ENCODE measurements around the gene ASTL. TPM values are rescaled to one million over a fixed set of nuclear protein-coding genes. Genes with fewer than 3 reads are reported as not detected.
"Not testable (repeated sequence)": the region's sequence is repeated elsewhere in the genome, so short reads cannot be mapped to it uniquely, and the experiment has no call there.

Gene ASTL
- not detected for polyA plus RNA-seq (ENCODE audit: insufficient read length)

DNA sequence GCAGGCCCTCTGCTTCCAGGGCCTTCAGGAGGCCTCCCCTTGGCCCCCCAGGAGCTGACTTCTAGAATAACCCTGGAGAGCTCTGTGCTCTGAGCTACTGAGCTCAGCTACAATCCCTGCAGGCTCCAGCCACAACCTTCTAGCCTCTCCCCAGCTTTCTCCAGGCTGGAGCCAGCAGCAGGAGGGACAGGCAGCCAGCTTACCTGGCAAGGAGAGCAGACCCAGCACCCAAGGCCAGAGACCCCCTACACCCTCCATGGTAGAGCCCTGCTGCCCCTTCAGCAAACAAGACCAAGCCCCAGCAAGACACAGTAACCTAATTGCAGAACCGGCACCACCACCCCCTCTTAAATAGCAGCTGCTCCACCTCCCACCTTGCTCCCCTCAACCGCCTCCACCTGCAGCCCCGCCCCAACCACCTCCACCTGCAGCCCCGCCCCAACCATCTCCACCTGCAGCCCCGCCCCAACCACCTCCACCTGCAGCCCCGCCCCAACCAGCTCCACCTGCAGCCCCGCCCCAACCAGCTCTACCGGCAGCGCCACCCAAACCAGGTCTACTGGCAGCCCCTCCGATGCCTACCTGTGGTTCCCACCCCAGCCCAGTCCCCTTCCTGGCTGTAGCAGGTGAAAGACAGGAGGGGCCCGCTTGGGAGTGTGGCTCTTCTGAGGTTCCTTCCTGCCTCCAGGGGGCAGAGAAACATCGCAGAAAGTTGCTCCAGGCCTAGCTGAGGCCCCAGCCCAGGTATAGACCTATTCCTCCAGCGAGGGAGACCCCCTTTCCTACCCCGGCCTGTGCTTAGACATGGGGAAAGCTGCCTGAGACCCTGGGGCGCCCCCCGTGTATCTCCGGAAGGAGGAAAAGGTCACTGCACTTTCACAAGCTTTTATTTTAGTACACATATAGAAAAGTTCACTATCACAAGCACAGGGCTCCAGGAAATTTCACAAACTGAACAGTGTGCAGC is at the start of gene ASTL:
Gene ASTL, minus strand, starts transcription at position 324 of the 967 bp plus-strand sequence. Its CDS starts 66 bp downstream, at position 258.
- no peak for DNase-seq

DNA sequence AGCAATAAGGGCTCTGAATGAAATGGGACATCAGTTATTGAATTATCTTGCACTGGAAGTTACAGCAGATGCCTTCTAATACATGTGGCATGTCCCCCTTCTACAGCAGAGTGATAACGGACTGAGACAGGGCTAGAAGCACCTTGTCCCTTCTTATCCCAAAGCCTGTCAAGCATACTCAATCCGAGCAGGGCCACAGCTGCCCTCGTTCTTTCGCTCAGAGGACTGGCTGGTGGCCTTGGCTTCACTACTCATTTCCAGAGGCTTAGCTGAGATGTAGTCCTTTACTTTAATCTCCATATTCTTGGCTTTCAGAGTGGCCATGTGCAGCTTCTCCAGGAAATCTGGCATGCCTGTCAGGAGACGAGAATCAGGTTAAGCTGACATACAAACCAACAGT is 48.3 kb upstream of the ASTL start:
- DNase-seq, result no peak

DNA sequence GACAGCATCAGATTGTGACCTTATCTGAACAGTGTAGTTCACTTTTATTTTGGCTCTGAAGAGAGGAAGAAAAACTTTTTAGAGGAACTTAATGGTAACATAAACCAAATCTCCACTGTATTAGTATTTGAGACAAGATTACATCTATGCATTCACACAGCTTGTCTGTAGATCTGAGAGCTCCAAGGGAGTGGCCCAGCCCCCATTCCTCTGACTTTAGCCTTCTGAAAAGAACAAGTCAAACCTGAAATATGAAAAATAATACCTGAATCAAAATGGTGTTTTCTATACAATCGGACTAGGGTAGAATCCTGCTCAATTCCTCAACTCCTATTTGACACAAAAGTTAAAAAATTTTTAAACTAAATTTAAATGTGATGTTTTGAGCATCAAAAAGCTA is 47.2 kb upstream of the ASTL start:
- DNase-seq, result no peak

DNA sequence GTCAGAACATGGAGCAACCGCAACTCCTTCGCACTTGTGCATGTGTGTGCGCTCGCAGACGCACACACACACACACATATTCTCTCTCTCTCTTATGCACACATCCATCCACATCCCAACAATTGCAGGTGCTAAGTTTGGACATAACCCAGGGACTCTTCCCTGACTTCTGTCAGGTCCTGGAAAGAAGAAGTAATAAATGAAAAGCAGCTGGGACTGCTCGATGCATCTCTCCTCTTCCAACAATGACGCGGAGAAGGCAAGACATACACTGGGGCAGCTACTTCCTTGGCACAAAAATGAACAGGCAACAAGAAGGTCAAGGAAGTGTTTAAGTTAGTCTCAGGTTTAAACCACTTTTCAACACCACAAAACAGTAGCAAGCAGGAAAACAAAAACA is 46.7 kb upstream of the ASTL start:
- no peak for DNase-seq

DNA sequence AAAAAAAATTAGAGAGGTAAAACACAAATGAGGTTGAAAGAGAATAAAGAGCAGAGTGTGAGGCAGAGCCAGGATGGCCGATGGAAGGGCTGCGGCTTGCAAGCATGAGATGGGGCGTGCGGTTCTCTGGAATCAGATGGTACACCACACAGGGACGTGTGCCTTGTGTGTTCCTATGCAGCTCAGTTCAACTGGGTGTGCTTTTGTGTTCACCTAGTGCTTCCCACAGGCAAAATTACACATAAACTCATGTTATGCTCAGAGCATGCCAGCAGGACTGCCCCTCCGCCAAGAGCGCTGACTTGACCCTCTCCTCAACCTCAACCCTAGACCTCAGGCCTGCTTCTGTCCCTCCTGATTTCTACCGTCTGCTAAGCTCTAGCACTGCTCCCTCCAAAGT is 45.9 kb upstream of the ASTL start:
- no peak for DNase-seq

DNA sequence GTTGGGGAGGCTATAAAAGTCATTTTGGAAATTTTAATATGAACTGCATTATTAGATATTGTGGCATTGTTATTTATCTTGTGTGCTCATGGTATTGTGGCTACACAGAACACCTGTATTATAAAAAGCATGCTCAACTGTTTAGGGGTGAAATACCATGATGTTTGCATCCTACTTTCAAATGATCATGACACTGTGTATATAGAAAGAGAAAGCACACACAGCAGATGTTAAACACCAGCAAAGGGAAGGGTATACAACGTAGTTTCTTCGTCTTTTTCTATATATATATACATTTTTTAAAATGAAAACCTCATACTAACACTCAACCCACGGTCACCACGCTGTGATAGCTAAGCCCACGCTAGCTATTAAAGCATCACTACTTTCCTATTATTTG is 43.2 kb upstream of the ASTL start:
- DNase-seq, result no peak

DNA sequence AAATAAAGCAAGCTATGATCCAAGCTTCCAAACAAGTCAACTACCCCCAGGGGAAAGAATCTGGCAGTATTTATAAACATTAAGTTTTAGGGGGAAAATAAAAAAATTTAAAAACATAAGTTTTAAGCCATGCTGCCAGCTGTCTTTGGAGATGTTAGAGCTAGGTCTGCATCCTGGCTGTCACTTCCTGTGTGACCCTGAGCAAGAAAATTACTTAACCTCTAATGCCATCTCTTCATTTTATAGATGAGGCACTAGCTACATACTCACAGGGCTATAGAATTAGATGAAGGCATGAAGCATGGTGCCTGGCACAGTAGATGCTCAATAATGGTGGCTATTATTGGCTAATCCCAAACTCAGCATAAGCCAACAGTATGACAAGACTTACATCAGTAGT is 42.2 kb upstream of the ASTL start:
- no peak for DNase-seq

DNA sequence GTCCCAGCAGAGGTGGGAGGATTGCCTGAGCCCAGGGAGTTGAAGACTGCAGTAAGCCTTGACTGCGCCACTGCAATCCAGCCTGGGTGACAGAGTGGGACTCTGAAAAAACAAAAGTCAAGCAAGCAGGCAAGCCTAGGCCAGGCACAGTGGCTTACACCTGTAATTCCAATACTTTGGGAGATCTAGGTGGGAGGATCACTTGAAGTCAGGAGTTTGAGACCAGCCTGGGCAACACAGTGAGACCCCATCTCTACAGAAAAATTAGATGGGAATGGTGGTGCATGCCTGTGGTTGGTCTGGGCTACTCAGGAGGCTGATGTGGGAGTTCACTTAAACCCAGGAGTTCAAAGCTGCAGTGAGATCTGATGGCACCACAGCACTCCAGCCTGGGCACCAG is 41.7 kb upstream of the ASTL start:
- no peak for DNase-seq

DNA sequence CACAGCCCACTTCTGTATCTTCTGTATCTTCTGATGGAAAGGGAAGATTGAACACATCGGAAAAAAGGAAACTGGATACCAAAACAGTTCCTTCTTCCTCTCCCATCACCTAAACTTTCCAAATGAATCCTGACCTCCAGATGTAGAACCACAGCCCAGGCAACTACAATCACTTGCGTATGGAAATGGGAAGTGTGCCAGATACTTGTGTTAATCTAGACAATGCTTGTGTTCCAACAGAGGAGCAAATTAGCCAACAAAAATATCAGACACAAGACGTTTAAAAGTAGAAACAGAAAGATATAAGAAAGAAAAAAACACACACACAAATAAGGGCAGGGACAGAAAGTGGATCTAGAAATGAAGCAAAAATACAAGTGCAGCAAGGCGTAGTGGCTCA is 38.4 kb upstream of the ASTL start:
- DNase-seq, result no peak

DNA sequence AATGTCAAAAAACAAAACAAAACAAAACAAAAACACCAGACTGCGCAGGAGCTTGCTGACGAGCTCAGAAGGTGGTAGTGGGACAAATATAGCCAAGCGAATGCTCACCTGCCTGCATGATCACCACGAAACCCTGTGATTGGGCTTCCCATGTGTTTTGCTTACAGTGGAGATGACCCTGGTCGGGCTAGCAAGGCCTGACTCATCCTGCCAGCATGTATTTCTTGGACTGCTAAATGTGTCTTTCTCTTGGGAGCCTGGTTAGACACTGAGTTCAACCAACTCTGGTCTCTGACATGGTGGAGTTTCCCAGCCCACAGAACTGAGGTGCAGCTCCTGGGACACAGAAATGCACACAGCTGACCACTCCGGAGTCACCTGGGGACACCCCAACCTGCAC is 37.6 kb upstream of the ASTL start:
- DNase-seq, result no peak

DNA sequence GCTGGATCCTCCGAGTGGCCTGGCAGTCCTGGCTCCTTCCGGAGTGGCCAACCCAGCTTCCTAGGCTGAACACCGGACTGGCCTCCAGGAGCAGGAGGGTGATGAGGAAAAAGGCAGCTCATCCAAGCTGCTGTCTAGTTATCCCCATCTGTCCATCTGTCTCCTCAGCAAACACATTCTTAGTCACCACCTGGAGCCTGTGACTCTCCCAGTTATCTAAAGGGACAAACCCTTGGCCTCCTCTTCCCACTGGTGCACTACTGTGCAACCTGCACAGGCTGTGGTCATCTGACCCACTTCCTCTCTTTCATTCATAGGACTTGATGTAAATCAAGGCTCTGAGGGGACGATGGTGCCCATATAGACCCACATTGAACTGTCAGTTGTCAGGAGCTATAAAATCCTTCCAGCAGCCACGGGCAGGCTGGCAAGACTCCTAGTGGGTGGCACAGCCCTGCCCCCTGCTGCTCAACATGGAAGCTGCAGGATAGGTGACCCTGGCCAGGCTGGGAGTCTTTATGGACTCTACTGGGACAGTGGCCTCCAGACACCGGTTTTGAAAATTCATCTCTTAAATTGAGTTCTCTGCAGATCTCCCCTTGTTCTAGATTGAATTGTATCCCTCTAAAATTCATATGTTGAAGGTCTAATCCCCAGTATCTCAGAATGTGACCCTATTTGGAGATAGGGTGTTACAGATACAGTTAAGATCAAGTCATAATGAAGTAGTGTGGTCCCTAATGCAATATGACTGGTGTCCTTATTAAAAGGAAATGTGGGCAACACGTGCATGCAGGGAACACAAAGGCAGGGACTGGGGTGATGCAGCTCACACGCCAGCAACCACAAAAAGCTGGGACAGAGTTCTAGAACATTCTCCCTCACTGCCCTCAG is 36.2 kb upstream of the ASTL start:
- peak; percentile 28 for DNase-seq

DNA sequence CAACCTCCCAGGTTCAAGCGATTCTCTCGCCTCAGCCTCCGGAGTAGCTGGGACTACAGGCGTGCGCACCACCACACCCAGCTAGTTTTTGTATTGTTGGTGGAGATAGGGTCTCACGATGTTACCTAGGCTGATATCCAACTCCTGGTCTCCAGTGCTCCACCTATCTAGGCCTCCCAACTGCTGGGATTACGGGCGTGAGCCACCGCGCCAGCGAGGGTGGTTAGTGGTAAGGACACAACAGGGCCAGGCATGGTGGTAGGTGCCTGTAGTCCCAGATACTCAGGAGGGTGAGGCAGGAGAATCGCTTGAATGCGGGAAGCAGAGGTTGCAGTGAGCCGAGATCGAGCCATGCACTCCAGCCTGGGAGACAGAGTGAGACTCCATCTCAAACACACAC is 33.5 kb upstream of the ASTL start:
- no peak for DNase-seq

DNA sequence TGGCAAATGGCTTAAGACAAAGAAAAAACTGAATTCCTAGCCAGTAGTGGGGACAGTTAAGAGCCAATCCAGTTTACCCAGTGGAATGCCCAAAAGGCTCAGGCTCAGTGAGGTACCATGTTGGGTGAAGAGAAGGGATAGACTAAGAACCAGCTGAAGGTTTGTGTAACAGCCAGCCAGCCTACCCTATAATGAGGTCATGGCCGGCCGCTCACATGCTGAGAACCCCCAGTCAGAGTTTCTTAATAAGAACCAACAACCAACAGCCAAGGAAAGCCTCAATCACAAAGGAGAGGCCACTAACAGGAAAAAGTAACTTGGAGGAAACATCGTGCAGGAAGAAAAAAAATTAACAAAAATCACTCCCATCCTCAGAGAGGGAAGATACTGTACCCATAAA is 32.3 kb upstream of the ASTL start:
- no peak for DNase-seq

DNA sequence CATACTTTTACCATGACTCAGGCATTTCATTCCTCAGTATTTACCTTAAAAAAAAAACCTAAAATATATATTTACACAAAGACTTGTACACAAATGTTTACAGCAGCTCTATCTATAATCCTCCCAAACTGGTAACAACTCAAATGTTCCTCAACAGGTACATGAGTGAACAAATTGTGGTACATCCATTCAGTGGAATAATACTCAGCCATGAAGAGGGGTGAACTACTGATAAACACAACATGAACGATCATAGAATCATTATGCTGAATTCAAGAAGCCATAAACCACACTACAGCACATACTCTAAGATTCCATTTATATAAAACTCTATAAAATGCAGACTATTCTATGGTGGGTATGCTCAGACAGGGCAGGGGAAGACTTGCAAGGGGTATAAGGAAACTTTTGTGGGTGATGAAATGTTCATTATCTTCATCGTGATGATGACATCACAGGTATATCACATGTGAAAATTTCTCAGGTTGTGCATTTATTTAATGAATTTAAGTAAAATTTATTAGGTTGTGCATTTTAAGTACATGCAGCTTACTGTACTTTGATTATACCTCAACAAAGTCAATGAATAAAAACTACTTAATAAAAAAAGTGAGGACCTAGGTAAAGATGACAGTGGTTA is 31.7 kb upstream of the ASTL start:
- no peak for DNase-seq

DNA sequence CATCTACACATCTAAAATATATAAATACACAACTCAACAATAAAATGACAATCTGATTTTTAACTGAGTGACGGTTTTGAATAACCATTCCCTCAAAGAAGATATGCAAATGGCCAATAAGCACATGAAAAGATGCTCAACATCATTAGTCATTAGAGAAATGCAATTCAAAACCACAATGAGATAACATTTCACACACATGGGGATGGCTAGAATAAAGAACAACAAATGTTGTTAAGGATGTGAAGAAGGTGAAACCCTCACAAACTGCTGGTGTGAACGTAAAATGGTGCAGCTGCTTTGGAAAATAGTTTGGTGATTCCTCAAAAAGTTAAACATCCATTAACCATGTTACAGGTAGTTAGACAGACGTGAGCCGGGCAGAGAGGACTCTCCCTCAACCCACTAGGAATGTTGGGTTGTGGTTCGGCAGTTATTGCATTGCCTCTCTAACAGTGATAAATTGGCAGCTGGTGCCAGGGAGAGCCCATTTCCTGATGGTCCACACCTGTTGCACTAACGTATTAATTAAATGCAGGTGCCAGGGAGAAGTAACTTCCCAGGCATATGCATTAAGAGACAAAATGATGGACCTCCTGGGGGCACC is 29.2 kb upstream of the ASTL start:
- no peak for DNase-seq

DNA sequence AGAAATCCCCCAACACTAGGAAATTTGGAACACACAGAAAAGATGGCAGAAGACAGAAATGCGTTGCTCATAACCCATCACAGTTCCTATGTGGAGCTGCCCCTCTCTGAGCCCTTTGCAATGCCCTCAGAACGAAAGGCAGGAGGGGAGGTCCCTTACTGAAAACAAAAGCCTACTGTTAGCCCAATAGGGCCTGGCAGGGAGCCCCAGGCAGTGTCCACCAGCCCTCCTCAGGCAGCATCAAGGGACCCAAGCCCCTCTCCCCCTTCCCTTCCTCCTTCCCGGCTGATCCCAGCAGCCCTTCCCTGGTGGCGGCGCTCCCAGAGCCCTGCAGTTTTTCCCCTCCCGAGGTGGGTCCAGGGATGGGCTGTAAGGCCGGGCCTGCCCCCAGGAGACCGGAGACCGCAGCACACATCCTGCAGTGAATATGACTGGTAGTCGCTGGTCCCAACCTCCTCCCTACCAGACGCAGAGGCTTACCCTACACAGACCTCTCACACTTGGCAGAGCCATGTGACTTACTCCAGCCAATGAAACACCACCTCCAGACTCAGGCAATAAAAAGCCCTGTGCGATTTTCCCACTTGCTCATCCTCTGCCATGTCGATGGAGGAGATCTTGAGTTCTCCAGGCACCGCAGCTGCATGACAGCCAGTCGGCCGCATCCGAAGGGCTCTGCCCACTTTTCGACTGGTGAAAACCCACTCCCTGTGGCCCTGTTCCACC is 26.3 kb upstream of the ASTL start:
- no peak for DNase-seq

DNA sequence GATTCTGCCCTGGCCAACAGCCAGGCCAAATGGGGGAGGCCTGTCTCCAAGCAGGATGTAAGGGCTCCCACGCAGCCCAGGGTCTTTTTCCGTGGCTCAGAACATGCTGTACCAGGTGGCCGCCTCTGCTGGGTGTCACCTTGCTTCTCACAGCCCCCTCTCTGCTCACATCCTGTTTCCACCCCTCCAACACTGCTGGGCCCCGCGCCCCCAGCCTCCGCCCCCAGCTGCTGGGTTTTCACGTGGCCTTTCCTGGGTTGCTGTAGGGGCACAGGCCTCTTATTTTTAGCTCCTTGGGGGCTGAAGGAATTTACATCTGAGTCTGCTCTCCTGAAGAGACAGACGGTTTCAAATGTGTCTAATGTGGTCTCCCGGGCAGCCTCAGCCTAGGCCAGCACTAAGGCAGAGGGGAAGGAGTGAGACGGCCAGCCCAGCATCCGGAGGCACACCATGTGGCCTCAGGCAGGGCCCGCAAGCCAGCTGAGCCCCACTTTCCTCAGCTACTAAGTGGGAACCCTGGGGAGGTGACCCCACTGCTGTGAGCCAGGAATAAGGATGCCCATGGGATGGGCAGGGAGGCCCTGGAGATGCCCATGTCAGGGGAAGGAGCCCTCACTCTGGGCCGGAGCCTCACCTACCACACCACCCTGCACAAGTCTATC is 25.6 kb upstream of the ASTL start:
- DNase-seq, result no peak

DNA sequence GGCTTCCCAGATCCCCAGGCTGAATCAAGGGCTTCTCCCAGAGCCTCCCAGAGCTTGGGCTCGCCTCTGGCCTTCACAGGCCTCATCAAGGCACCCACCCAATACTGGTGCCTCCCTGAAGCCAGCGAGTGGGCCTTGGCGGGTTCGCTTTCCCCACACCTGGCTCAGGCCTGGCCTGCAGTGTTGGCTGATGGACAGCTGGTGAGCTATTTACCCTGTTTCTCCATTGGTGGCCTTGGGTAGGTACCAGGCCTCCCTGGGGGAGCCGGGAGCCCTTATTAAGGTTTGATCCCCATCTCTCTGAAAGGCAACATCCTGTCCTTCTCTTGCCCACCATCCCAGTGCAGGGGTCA is 25.1 kb upstream of the ASTL start:
- no peak for DNase-seq

DNA sequence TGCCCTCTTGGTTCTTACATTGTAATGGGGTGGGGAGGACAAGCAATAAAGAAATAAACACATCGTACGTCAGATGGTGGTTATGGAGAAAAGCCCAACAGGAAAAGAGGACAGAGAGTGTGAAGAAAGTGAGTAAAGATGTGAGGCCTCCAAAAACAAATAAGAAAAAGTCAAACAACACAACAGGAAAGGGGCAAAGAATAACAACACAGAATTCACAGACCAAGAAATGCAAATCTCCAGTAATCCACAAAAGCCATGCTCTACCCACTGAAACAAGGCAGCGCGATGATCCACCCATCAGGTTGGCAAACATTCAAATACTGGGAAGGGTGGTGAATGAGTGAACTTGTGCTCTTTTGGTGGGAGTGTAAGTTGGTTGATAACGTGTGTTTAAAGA is 23.6 kb upstream of the ASTL start:
- DNase-seq, result no peak

DNA sequence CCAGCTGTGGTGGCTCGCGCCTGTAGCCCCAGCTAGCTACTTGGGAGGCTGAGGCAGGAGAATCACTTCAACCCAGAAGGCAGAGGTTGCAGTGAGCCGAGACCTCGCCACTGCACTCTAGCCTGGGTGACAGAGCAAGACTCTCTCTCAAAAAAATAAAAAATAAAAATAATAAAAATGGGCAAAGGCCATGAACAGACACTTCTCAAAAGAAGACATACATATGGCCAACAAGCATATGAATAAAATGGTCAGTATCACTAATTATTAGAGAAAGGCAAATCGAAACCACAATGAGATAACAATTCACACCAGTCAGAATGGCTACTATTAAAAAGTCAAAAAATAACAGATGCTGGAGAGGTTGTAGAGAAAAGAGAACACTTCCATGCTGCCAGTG is 22.1 kb upstream of the ASTL start:
- DNase-seq, result not testable (repeated sequence)

DNA sequence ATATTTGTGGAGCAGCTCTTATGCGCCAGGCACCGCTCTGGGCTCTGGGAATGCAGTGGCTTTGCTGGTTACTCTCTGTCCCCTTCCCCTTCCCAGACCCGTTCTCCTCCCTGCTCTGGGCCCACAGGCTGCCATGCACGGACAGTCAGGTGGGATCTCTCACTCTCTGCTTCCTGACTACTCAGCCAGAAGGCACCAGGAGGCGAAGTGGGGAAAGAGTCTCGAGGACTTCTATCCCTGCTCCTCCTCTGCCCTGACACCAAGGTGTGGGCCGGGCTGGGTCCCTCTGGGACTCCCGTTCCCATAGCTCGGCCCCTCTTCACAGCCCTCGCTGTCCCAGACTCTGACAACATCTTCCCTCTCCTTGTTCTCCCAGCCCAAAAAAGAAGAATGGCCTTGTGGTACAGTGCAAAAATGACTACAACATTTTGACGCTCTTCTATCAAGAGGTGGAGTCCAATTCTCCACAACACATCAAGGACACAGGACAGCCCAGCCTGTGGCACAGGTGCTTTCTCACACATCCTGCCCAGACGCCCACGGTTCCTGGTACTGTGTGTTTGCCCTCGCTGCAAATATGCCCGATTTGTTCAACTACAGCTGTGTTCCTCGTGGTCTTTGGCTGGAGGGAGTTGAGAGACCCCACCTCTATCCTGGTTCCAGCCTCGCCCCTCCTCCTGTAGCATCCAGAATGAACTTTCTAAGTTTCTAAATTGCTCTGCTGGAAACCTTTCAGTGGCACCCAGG is 21.0 kb upstream of the ASTL start:
- DNase-seq, result no peak
